Ovary (tissue), 9 donors: ENCODE data around the gene COL18A1. TPM values are rescaled to one million over a fixed set of nuclear protein-coding genes. Genes with fewer than 3 reads are reported as not detected.

Experiments
- DNase-seq, 5 donors: peaks; one replicate each; pipeline ENCODE4 v3.0.0-alpha.2; 2019 to 2020
- H3K27ac ChIP-seq, 2 donors: fragments of 200-600 bp; one replicate each; pipeline versions ENCODE4 v1.5.1 to v1.8.0; 2019 to 2022
- H3K27me3 ChIP-seq: fragments of 200-600 bp; one replicate; pipeline ENCODE4 v1.8.0; 2022
- H3K36me3 ChIP-seq: fragments of 200-600 bp; sonication (generic); one replicate; pipeline ENCODE4 v1.5.1; 2019
- H3K4me1 ChIP-seq: one replicate; pipeline ENCODE4 v1.8.1; 2013; ENCODE audit warnings: mild to moderate bottlenecking, moderate library complexity; ENCODE audit not compliant: insufficient read depth
- H3K4me3 ChIP-seq: fragments of 200-600 bp; sonication (generic); one replicate; pipeline ENCODE4 v1.5.1; 2017
- H3K9me3 ChIP-seq, 2 donors: fragments of 200-600 bp in 1 of 2; sonication (generic) in 1 of 2; one replicate each; pipeline versions ENCODE4 v1.5.1 to v1.8.1; 2013 to 2019; ENCODE audit warnings: mild to moderate bottlenecking in 1 of 2, moderate library complexity in 1 of 2
- CTCF ChIP-seq, 3 donors: fragments of 450-650 bp in 2 of 3; fragments of 200-600 bp in 1 of 3; IDR thresholded peaks; one replicate each; pipeline versions ENCODE4 v1.5.1 to v1.8.0; 2016 to 2022; ENCODE audit warnings: antibody characterized with exemption in 3 of 3, mild to moderate bottlenecking in 1 of 3
- EP300 ChIP-seq: sonication (generic); formaldehyde crosslinking; IDR thresholded peaks from one replicate; pipeline ENCODE4 v1.6.1; 2017; ENCODE audit warnings: antibody characterized with exemption
- POLR2A ChIP-seq: fragments of 450-650 bp; IDR thresholded peaks from one replicate; pipeline ENCODE4 v1.6.1; 2017; ENCODE audit warnings: antibody characterized with exemption, mild to moderate bottlenecking, moderate library complexity
- WGBS, 3 donors: extraction: QIAGEN DNeasy Blood & Tissue Kit in 1 of 3; methylation state at CpG; one replicate each; pipeline versions ENCODE4 v1.1.5 to v1.1.7; 2013 to 2017; 5-methylcytosine and 5-hydroxymethylcytosine counted together
- intact Hi-C, 4 donors: fragments of 100-400 bp; cut with DNase I; formaldehyde crosslinking; loops; one replicate each; pipeline versions ENCODE4 v1.11.0 to v1.15.1; 2022 to 2023
- polyA plus RNA-seq, 2 donors: library from polyadenylated mRNA; stranded (reverse); fragments of 200-250 nt in 1 of 2; fragments of 350-450 nt in 1 of 2; fragmentation: Illumina TruSeq in 1 of 2; extraction: RNeasy Lipid Tissue Mini Kit (QIAGEN cat#74804) in 1 of 2; gene quantifications; one replicate each; pipeline ENCODE4 v1.2.3, GENCODE V29; 2013 to 2014
- total RNA-seq, 7 donors: library from RNA; depleted of rRNA in 2 of 7; stranded (reverse); fragments of >200 nt in 2 of 7; fragmentation: NEBNext Ultra II Directional in 3 of 7; extraction: Animal tissue kit (Norgen Biotek cat#: 25700) in 3 of 7; gene quantifications; one replicate each; pipeline versions ENCODE4 v1.1.0 to v1.2.4, GENCODE V29; 2016 to 2023
- donor health status: DM: no; HTN: no; CAD: no; lungs with moderate emphysema.
- donor health status: DM: no; HTN: no; CAD: no.
- donor health status: Bipolar disorder and iron deficiency.
- donor health status: DM: yes; HTN: yes; CAD: no.
- donor health status: DM: no; HTN: no; CAD: no.
- donor health status: DM: yes; HTN: yes; CAD: no.

Gene COL18A1
- total and polyA plus RNA-seq, 9 donors = 11.1 to 353 (median 268) TPM

- TF ChIP-seq EP300 (no peak), CTCF (IDR thresholded peaks at IDR 0.05) (no peak), POLR2A (no peak)
- WGBS, 3 donors = 73 to 85% (median 80%) methylated on average over 24 of the region's 24 CpGs
- no peak for DNase-seq
- Histone ChIP-seq H3K4me3 (no peak overlapping the region), H3K27ac (no peak overlapping the region), H3K36me3 (no peaks in the 10 kb centered on the region), H3K27me3 (no peaks in the 10 kb centered on the region), H3K4me1 (peaks cover 20% of the 10 kb centered on the region), H3K9me3 (no peaks in the 10 kb centered on the region)
- intact Hi-C loops = loop anchor here in 1 of 4 donors (10.0 kb wide), 1 partner anchor 351 kb away; no protein-coding TSS in a partner anchor
Measured at GRCh38 chr21:45473496-45474322, 68.7 kb downstream of the COL18A1 start.

- H3K4me1 ChIP-seq = peaks cover 17% of the 10 kb centered on the region
- WGBS, 3 donors = 92% methylated on average over 18 of the region's 18 CpGs
- H3K27me3 ChIP-seq = no peaks in the 10 kb centered on the region
- H3K9me3 ChIP-seq = no peaks in the 10 kb centered on the region
- TF ChIP-seq POLR2A (no peak), EP300 (no peak), CTCF (IDR thresholded peaks at IDR 0.05) (no peak)
- H3K27ac ChIP-seq = no peak overlapping the region
- no peak for DNase-seq
- intact Hi-C loops = loop anchor here in 1 of 4 donors (10.0 kb wide), 1 partner anchor 350 kb away; no protein-coding TSS in a partner anchor
- H3K36me3 ChIP-seq = no peaks in the 10 kb centered on the region
- no peak overlapping the region for H3K4me3 ChIP-seq
Measured at GRCh38 chr21:45474323-45474950, 69.5 kb downstream of the COL18A1 start.

GRCh38 chr21:45475004-45475685, 70.2 kb downstream of the COL18A1 start:
- WGBS, 3 donors = 88 to 91% (median 90%) methylated on average over 43 of the region's 43 CpGs
- Histone ChIP-seq H3K36me3 (no peaks in the 10 kb centered on the region), H3K27ac (no peak overlapping the region), H3K4me3 (no peak overlapping the region), H3K27me3 (no peaks in the 10 kb centered on the region), H3K9me3 (no peaks in the 10 kb centered on the region), H3K4me1 (peaks cover 17% of the 10 kb centered on the region)
- DNase-seq = no peak
- intact Hi-C loops = loop anchor here in 1 of 4 donors (10.0 kb wide), 1 partner anchor 350 kb away; no protein-coding TSS in a partner anchor
- no peak for TF ChIP-seq EP300
- TF ChIP-seq POLR2A = no peak
- no peak for TF ChIP-seq CTCF (IDR thresholded peaks at IDR 0.05)

- no peak overlapping the region for H3K4me3 ChIP-seq
- no peak overlapping the region for H3K27ac ChIP-seq
- H3K4me1 ChIP-seq = peaks cover 12% of the 10 kb centered on the region
- whole genome bisulfite sequencing, 3 donors = 88 to 93% (median 89%) methylated on average over 53 of the region's 53 CpGs
- no peaks in the 10 kb centered on the region for H3K9me3 ChIP-seq
- H3K27me3 ChIP-seq = no peaks in the 10 kb centered on the region
- DNase-seq = no peak
- intact Hi-C loops = loop anchor here in 1 of 4 donors (10.0 kb wide), 1 partner anchor 349 kb away; no protein-coding TSS in a partner anchor
- H3K36me3 ChIP-seq = no peaks in the 10 kb centered on the region
- no peak for TF ChIP-seq EP300
- no peak for TF ChIP-seq POLR2A
- no peak for TF ChIP-seq CTCF (IDR thresholded peaks at IDR 0.05)
Measured at GRCh38 chr21:45475797-45476570, 71.0 kb downstream of the COL18A1 start.
